K562 (cell line): Measurements from ENCODE around the gene FRMPD2. TPM values are rescaled to one million over a fixed set of nuclear protein-coding genes. Genes with fewer than 3 reads are reported as not detected.

Experiments used
- ATAC-seq: fragments of 200-7000 bp; cut with Tn5 transposase; 3 replicates; pipeline ENCODE4 v1.9.1; 2020; ENCODE audit warnings: moderate library complexity
- BruUV-seq: library from RNA; stranded (reverse); fragments of 400-500 nt; replicated peaks from 2 replicates; lab custom pipeline; 2021; lab: Mats Ljungman, UMichigan
- CTCF ChIA-PET: fragments of 300-600 bp; formaldehyde crosslinking; extraction: SDS; loops from one replicate; lab custom pipeline; 2021; ENCODE audit warnings: low intra/inter-chr PET ratio; lab: Yijun Ruan, JAX
- POLR2A ChIA-PET: fragments of 300-600, 350-650 bp; sonication (Branson Sonifier 250); formaldehyde crosslinking; extraction: SDS; loops from one replicate; lab custom pipeline; 2021; ENCODE audit warnings: antibody characterized with exemption, inconsistent platforms; lab: Yijun Ruan, JAX
- DNase-seq, 4 experiments: peaks; one replicate each; pipeline versions ENCODE4 v3.0.0 to v3.0.0-alpha.2; 2011 to 2018; ENCODE audit warnings: low spot score in 3 of 4, mixed read lengths in 3 of 4; ENCODE audit errors: extremely low read depth in 1 of 4
- FAIRE-seq: peaks from 2 replicates; lab custom pipeline; 2011; peaks lifted over from hg19 to GRCh38; lab: Jason Lieb, UNC
- H2AFZ ChIP-seq: 2 replicates; pipeline ENCODE4 v1.6.0; 2011; ENCODE audit warnings: low read depth, low read length, control low read depth, inconsistent platforms
- H3K27ac ChIP-seq: fragments of 200-600 bp; 3 replicates; pipeline ENCODE4 v1.8.0; 2011; ENCODE audit warnings: low read depth, mild to moderate bottlenecking, control low read depth, inconsistent platforms, low read length, moderate library complexity, mixed read lengths; ENCODE audit errors: extremely low read depth
- H3K27me3 ChIP-seq, 2 experiments: fragments of 300-600 bp in 1 of 2; 2 replicates in 1 of 2; 3 replicates in 1 of 2; pipeline versions ENCODE4 v1.6.0 to v1.8.0; 2011; ENCODE audit warnings: inconsistent platforms in 2 of 2, low read length in 2 of 2, mild to moderate bottlenecking in 1 of 2, mixed read lengths in 1 of 2, moderate library complexity in 1 of 2; ENCODE audit not compliant: control insufficient read depth in 2 of 2, insufficient read depth in 2 of 2
- H3K36me3 ChIP-seq: fragments of 300-600 bp; 3 replicates; pipeline ENCODE4 v1.8.0; 2011; ENCODE audit warnings: mild to moderate bottlenecking, low read length, inconsistent platforms; ENCODE audit not compliant: control insufficient read depth, insufficient read depth
- H3K4me1 ChIP-seq, 2 experiments: fragments of 200-600 bp in 1 of 2; replicated peaks in 1 of 2; 2 replicates in 1 of 2; 3 replicates in 1 of 2; pipeline versions ENCODE4 v1.5.1 to v1.8.0; 2011; ENCODE audit warnings: inconsistent platforms in 2 of 2, low read length in 2 of 2, mild to moderate bottlenecking in 1 of 2, mixed read lengths in 1 of 2, moderate library complexity in 1 of 2; ENCODE audit not compliant: control insufficient read depth in 2 of 2, insufficient read depth in 2 of 2
- H3K4me2 ChIP-seq: 2 replicates; pipeline ENCODE4 v1.6.1; 2011; ENCODE audit warnings: low read length, control low read depth, inconsistent platforms, mixed read lengths; ENCODE audit not compliant: insufficient read depth
- H3K4me3 ChIP-seq: fragments of 200-600 bp; sonication (generic), shearing (Covaris generic); 2 replicates; pipeline ENCODE4 v1.5.1; 2016; ENCODE audit warnings: control low read depth, inconsistent platforms
- H3K79me2 ChIP-seq: fragments of 200-600 bp; 3 replicates; pipeline ENCODE4 v1.8.0; 2011; ENCODE audit warnings: low read length, inconsistent platforms; ENCODE audit not compliant: control insufficient read depth, insufficient read depth
- H3K9ac ChIP-seq, 2 experiments: 2 replicates each; pipeline versions ENCODE4 v1.6.0 to v1.6.1; 2011; ENCODE audit warnings: low read depth in 2 of 2, low read length in 2 of 2, control low read depth in 1 of 2, inconsistent platforms in 1 of 2, mild to moderate bottlenecking in 1 of 2, mixed read lengths in 1 of 2; ENCODE audit not compliant: insufficient read depth in 1 of 2
- H3K9me1 ChIP-seq: one replicate; pipeline ENCODE4 v1.6.0; 2011; ENCODE audit warnings: inconsistent platforms, mild to moderate bottlenecking, low read length, moderate library complexity; ENCODE audit not compliant: control insufficient read depth, insufficient read depth
- H3K9me3 ChIP-seq: replicated peaks from 2 replicates; pipeline ENCODE4 v1.5.1; 2011; ENCODE audit warnings: low read depth, low read length, inconsistent platforms; ENCODE audit not compliant: control insufficient read depth, insufficient read depth
- H4K20me1 ChIP-seq: replicated peaks from 2 replicates; pipeline ENCODE4 v1.6.1; 2011; ENCODE audit warnings: low read length, inconsistent platforms, mixed read lengths; ENCODE audit not compliant: control insufficient read depth, insufficient read depth
- CBFB ChIP-seq: sonication (generic); formaldehyde crosslinking; IDR thresholded peaks from 2 replicates; pipeline ENCODE4 v1.4.0; 2020; ENCODE audit warnings: mild to moderate bottlenecking, missing genetic modification reagents
- CTCF ChIP-seq, 3 experiments: IDR thresholded peaks in 2 of 3; conservative IDR thresholded peaks in 1 of 3; 2 replicates each; pipeline ENCODE4 v1.5.1; 2011 to 2012; ENCODE audit warnings: low read length in 3 of 3, mild to moderate bottlenecking in 3 of 3, control low read depth in 2 of 3, improper control_type of control experiment in 1 of 3, inconsistent platforms in 1 of 3, low read depth in 1 of 3, mixed read lengths in 1 of 3, moderate library complexity in 1 of 3; ENCODE audit not compliant: insufficient read depth in 2 of 3
- E2F6 ChIP-seq, 2 experiments: IDR thresholded peaks; 2 replicates each; pipeline ENCODE4 v1.6.1; 2011; ENCODE audit warnings: borderline replicate concordance in 1 of 2, control low read depth in 1 of 2, low read depth in 1 of 2, low read length in 1 of 2, mild to moderate bottlenecking in 1 of 2, mixed read lengths in 1 of 2, moderate library complexity in 1 of 2; ENCODE audit not compliant: insufficient read depth in 1 of 2, insufficient read length in 1 of 2, poor library complexity in 1 of 2, severe bottlenecking in 1 of 2; ENCODE audit errors: extremely low read depth in 1 of 2
- EZH2 ChIP-seq: IDR thresholded peaks from 2 replicates; pipeline ENCODE4 v1.6.1; 2012; ENCODE audit warnings: low read depth, mild to moderate bottlenecking, inconsistent platforms, low read length, borderline replicate concordance
- KLF16 ChIP-seq: IDR thresholded peaks from 2 replicates; pipeline ENCODE4 v1.6.1; 2016; ENCODE audit warnings: antibody characterized with exemption
- NR1H2 ChIP-seq: sonication (generic); formaldehyde crosslinking; IDR thresholded peaks from 2 replicates; pipeline ENCODE4 v1.4.0; 2020; ENCODE audit warnings: mild to moderate bottlenecking, missing genetic modification reagents
- OTX1 ChIP-seq: fragments of 450-650 bp; formaldehyde crosslinking; IDR thresholded peaks from 2 replicates; pipeline ENCODE4 v1.4.0; 2022; ENCODE audit warnings: mild to moderate bottlenecking
- PML ChIP-seq: IDR thresholded peaks from 2 replicates; pipeline ENCODE4 v1.6.1; 2012; ENCODE audit warnings: low read length, inconsistent platforms
- PRPF4 ChIP-seq: fragments of 200-400 bp; formaldehyde crosslinking; IDR thresholded peaks from one replicate; pipeline ENCODE4 v1.6.1; 2017; ENCODE audit warnings: low read length, low read depth, mild to moderate bottlenecking; ENCODE audit not compliant: insufficient read depth, poor library complexity, severe bottlenecking
- PTTG1 ChIP-seq: fragments of 450-650 bp; IDR thresholded peaks from 2 replicates; pipeline ENCODE4 v1.6.1; 2016; ENCODE audit warnings: low read depth, mild to moderate bottlenecking, missing genetic modification characterization, missing compliant biosample characterization
- SMARCC2 ChIP-seq: fragments of 450-650 bp; IDR thresholded peaks from 2 replicates; pipeline ENCODE4 v1.6.1; 2017; ENCODE audit warnings: antibody characterized with exemption, moderate library complexity, mild to moderate bottlenecking, low read depth
- THAP12 ChIP-seq: fragments of 250-450 bp; sonication (Bioruptor Pico); IDR thresholded peaks from 2 replicates; pipeline ENCODE4 v1.9.0; 2021; ENCODE audit warnings: mild to moderate bottlenecking, inconsistent platforms
- THRAP3 ChIP-seq: fragments of 450-650 bp; IDR thresholded peaks from 2 replicates; pipeline ENCODE4 v1.6.1; 2016; ENCODE audit warnings: mild to moderate bottlenecking, inconsistent platforms, borderline replicate concordance
- ZBTB8A ChIP-seq: fragments of 450-650 bp; IDR thresholded peaks from 2 replicates; pipeline ENCODE4 v1.6.1; 2018; ENCODE audit warnings: mild to moderate bottlenecking, moderate library complexity; ENCODE audit not compliant: partially characterized antibody
- ZKSCAN3 ChIP-seq: fragments of 250-450 bp; sonication (Bioruptor Pico); IDR thresholded peaks from 2 replicates; pipeline ENCODE4 v1.4.0; 2020
- WGBS: fragments of 100-300 bp; shearing (Covaris generic); methylation state at CpG from one replicate; pipeline ENCODE4 v1.1.6; 2016; ENCODE audit warnings: low coverage, mixed read lengths; ENCODE audit not compliant: insufficient coverage; ENCODE audit errors: missing lambda C conversion rate; 5-methylcytosine and 5-hydroxymethylcytosine counted together
- in situ Hi-C: fragments of 300-500 bp; cut with MboI; formaldehyde crosslinking; loops from 4 replicates; pipeline ENCODE4 v1.15.0; 2018; ENCODE audit warnings: inconsistent platforms, mixed read lengths
- intact Hi-C: fragments of 100-400 bp; cut with micrococcal nuclease; formaldehyde crosslinking; loops from 2 replicates; pipeline ENCODE4 v1.14.2; 2022
- polyA plus RNA-seq, 8 experiments: library from polyadenylated mRNA; depleted of rRNA in 4 of 8; stranded (reverse) in 5 of 8; unstranded in 3 of 8; fragments of >200 nt; fragmentation: Nextera tagmentation in 2 of 8; fragmentation: Illumina TruSeq in 1 of 8; extraction: Ambion mirVana in 2 of 8; extraction: Trizol in 1 of 8; gene quantifications; 2 replicates each; pipeline versions ENCODE4 v1.2.1 to v1.2.3, GENCODE V29; 2011 to 2014; ENCODE audit warnings: inconsistent platforms in 1 of 8, missing spikeins in 1 of 8
- total RNA-seq, 7 experiments: library from RNA; depleted of rRNA in 6 of 7; stranded (reverse); fragments of >200 nt in 6 of 7; fragmentation: Illumina TruSeq in 2 of 7; extraction: Trizol in 2 of 7; gene quantifications; 2 replicates each; pipeline versions ENCODE4 v1.2.1 to v1.2.3, GENCODE V29; 2011 to 2021; ENCODE audit warnings: low replicate concordance in 1 of 7

Gene FRMPD2
- total and polyA plus RNA-seq, 9 of the 15 experiments (the other 6 are each of a cell fraction or from before 2014, with no cell fraction given), result 0.12 to 0.95 (median 0.33) TPM

- no peak for TF ChIP-seq THAP12 (CRISPR knock-in tag)
- TF ChIP-seq EZH2, result no peak
- no peak for TF ChIP-seq PML
Observed at GRCh38 chr10:48322017-48322416, 47.5 kb upstream of the FRMPD2 start (continued).

GRCh38 chr10:48317321-48317990, 43.0 kb upstream of the FRMPD2 start:
- H4K20me1 ChIP-seq, result peaks cover 31% of the 10 kb centered on the region
- H3K27ac ChIP-seq, result no peak overlapping the region
- intact Hi-C loops, result no loop called here
- H3K9me3 ChIP-seq, result no peaks in the 10 kb centered on the region
- H3K4me3 ChIP-seq, result no peak overlapping the region
- H2AFZ ChIP-seq, result no peak overlapping the region
- H3K9me1 ChIP-seq, result no peaks in the 10 kb centered on the region
- H3K27me3 ChIP-seq, result no peaks in the 10 kb centered on the region
- peaks cover 6% of the 10 kb centered on the region; the same call in 2 of the 3 replicates for H3K36me3 ChIP-seq
- no TSS peak for BruUV-seq
- H3K79me2 ChIP-seq, result peaks cover 93% of the 10 kb centered on the region
- no peak overlapping the region for H3K9ac ChIP-seq
- H3K4me1 ChIP-seq, result peaks cover 0 to 14% of the 10 kb centered on the region in 2 experiments; a peak in 4 of 5 replicates
- DNase-seq (no peak), FAIRE-seq (no peak), ATAC-seq (no peak; the same call in 2 of the 3 replicates)
- no peak overlapping the region for H3K4me2 ChIP-seq
- WGBS, result 53% methylated on average over 8 of the region's 8 CpGs
- in situ Hi-C loops, result no loop called here
- POLR2A ChIA-PET, result interaction anchor here (1.9 kb wide), 2 partner anchors 8 to 9 kb away, joined by 8 to 15 read pairs; no protein-coding TSS in a partner anchor
- CTCF ChIA-PET, result no interaction called here
- TF ChIP-seq PRPF4, result no peak
- no peak for TF ChIP-seq KLF16
- TF ChIP-seq PTTG1 (tag), result no peak
- no peak for TF ChIP-seq CTCF (IDR thresholded peaks at IDR 0.05 in 2 of 3, conservative IDR thresholded peaks at IDR 0.05 in 1 of 3; ENCODE audit: insufficient read depth in 2 of 3, low read depth in 1 of 3, low read length in 3 of 3)
- TF ChIP-seq ZBTB8A, result no peak
- TF ChIP-seq NR1H2, result no peak
- TF ChIP-seq SMARCC2, result no peak
- no peak for TF ChIP-seq OTX1 (CRISPR knock-in tag)
- TF ChIP-seq CBFB, result no peak
- TF ChIP-seq E2F6 (IDR thresholded peaks at IDR 0.05; ENCODE audit: borderline replicate concordance in 1 of 2, extremely low read depth in 1 of 2, insufficient read depth in 1 of 2, insufficient read length in 1 of 2, low read depth in 1 of 2, low read length in 1 of 2, poor library complexity in 1 of 2, severe bottlenecking in 1 of 2), result no peak
- TF ChIP-seq ZKSCAN3, result no peak
- TF ChIP-seq THRAP3, result no peak
